HG02884 (cell line): Measurements from ENCODE around the gene UBASH3B.

ENCODE experiments used
- ATAC-seq: cut with Tn5 transposase; IDR thresholded peaks from one replicate; pipeline ENCODE4 v1.9.1; 2021; ENCODE audit warnings: mild to moderate bottlenecking, moderate library complexity; ENCODE audit not compliant: unreplicated experiment

Gene UBASH3B

DNA sequence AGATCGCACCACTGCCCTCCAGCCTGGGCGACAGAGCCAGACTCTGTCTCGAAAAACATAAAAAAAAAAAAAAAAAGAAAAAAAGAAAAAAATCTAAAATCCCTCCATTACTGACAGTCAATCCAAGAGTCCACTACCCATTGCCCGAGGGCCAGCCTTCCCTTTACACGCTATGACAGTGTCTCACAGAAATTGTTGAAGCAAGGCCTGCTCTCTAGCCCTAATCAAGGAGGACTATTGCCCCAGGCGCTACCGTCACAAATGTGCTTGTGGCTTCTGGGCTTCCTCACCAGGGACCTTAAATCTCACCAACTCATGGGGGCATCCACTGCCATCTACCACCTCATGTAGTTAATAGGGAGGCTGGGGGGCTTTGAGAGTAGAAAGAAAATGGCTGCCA, 49.9 kb downstream of the UBASH3B start:
- no peak for ATAC-seq

- ATAC-seq: no peak
These were observed 51.0 kb downstream of the UBASH3B start for GRCh38 chr11:122706291-122707088.

DNA sequence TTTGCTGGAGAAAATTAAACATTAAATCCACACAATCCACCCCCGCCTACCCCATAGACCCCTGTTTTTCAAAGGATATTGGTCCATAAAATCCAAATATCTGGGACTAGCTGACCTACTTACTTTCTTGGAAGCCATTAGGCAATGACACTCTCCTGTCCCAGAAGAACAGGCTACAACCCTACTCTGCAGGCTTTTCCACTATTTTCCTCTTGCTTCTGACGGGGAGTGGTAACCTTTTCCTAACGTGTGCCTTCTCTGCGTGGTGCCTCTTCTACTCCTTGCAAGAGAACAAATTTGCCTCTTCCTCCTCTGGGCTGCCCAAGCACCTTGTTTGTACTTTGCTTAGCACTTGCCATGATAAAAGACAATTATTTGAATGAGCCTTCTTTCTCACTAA, 51.6 kb downstream of the UBASH3B start:
- ATAC-seq: no peak

DNA sequence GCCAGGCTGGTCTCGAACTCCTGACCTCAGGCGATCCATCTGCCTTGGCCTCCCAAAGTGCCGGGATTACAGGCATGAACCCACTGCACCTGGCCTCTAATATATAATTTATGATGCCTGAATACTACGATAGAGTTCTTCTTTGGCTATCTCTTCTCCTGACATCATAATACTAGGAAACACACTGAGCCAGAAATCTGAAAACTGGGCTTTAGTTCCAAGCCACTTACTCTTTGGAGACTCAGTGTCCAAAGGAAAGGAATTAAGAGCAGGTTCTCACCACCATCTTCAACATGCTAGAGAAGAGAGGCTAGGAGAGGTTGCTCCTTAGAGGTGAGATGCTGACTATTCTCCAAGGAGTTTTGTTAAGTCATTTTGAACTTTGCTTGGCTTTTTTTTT, 52.4 kb downstream of the UBASH3B start:
- ATAC-seq: no peak

- ATAC-seq: no peak
These were observed 53.7 kb downstream of the UBASH3B start for GRCh38 chr11:122709039-122709760.

DNA sequence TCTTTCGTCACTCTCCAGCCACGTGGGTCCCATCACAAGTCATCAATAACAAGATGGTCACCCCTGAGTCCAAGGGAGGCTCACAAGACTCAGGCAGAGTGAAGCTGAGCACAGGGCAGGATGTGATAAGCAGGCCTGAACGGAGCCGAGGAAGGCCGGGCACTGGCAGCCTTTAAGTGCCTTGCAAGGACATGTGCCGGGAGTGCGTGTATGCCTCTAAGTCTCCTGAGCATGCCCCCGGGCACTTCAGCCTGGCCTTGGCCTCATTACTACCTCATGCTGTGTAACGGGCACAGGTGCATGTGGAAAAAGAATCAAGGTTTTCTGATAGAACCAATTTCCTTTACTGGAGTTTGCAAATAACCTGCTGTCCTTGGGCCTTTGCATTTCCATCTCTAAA, 55.8 kb downstream of the UBASH3B start:
- no peak for ATAC-seq

DNA sequence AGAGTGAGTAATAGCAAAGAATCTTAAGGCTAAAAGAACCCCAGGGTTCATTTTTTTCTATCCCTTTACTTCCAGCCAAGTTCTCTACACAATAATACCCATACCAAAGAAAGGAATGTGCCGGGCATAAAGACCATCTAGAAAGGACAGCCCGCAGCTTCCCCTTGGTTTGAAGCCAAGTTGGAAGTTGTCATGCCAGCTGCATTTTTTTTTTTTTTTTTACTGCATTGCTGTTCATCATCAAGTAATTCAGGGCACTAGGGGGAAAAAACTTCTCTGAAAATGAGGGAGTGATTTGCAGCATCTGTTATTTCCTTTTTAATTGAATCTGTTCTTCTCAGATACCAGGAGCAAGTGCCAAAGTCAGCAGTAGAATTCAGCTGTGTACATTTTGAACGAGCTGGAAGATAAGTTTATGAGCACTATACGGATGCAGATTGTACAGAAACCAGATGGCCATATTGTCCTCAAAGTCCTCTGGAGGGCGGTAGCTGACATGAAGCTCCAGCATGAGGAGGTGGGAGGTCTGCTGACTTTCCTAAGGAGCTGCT, 56.4 kb downstream of the UBASH3B start:
- no peak for ATAC-seq

GRCh38 chr11:122714004-122714403, 58.5 kb downstream of the UBASH3B start:
- ATAC-seq: peak; percentile 42

DNA sequence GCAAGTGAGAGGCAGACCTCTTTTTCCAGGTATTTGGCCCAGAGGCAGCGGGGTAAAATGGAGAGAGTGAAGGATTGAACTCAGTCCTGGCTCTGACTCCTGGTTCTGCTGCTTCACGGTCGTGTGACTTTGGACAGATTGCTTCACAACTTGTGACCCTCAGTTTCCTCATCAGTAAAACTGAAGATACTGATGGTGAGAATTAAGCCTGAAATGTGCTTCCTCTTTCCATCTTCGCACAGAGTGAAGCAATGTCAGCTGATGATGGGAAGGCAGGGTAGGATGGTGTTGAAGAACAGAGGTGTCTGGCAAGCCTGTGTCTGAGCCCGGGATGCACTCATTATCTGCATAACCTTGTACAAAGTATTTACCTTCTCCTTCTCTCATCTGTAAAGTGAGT, 59.0 kb downstream of the UBASH3B start:
- ATAC-seq: no peak

- no peak for ATAC-seq
These were observed 60.3 kb downstream of the UBASH3B start for GRCh38 chr11:122715548-122716440.

- ATAC-seq: peak; percentile 75
These were observed 61.8 kb downstream of the UBASH3B start for GRCh38 chr11:122717264-122717867.

GRCh38 chr11:122720107-122720881, 64.8 kb downstream of the UBASH3B start:
- no peak for ATAC-seq

DNA sequence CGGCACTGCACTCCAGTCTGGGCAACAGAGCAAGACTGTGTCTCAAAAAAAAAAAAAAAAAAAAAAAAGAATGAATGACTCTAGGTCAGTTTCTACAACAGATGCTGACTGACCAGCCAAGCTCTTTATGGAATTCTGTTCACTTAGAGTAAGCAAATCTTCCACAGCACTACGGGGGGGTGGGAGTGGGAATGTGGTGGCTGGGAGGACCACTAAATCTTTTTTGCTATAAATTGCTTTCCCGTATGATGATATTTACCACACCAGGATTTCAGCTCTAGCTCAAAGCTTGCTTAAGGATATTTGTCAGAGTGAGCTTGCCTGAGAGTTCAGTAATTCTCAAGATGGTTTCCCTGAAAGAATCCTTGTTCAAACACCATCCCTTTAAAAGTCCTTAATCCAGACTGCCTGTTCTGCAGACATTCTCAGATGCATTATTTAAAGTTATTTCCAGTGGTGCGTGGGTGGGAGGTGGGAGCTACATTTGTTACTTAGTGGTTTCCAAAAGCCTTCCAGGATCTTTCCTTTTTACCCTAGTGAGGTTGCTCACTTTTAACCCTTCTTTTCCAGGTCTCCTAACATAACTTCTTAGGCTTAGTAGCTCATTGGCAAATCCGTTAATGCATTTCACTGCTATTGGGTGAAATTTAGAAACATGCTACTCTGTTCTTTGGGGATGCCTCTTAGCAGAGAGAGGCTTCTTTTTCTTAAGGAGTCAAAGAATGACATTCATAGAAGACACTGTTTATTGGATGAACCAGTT, 65.9 kb downstream of the UBASH3B start:
- ATAC-seq: no peak

- no peak for ATAC-seq
These were observed 66.4 kb downstream of the UBASH3B start for GRCh38 chr11:122721964-122722266.

DNA sequence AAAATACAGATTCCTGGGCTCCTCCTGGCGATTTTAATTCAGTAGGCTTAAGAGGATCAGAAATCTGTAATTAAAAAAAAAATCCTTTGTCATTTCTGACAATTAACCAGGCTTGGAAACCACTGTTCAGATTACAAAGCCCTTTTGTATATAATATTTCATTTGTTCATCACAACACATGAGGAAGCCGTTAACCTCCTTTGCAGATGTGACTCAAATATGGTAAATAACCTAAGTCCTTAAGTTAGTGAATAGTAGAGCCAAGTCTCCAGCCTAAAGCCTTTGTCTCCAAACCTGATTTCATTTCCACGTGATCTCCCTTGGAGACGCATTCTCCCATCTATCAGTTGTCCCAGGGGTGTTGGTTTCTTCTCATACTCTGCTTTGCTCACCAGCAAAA, 67.6 kb downstream of the UBASH3B start:
- ATAC-seq: no peak

DNA sequence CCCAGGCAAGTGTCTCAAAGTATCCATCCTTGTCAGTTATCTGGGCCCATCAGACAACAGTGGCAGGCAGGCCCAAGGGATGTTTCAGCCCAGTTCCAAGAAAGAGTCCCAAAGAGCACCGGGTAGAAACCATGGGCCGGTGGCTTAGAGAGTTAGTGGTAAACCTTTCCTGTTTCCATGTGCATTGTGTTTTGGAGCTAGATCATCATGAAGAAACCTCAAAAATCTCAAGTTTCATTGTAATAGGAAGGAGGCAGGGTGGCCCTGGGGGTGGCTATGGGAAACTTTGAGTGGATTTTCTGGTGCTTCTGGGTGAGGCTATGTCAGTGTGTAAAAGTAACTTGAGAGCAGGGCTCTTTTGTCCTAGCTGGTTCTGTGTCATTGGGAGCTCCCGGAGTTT, 68.1 kb downstream of the UBASH3B start:
- ATAC-seq: no peak

GRCh38 chr11:122724520-122724919, 69.0 kb downstream of the UBASH3B start:
- ATAC-seq: no peak

GRCh38 chr11:122726028-122726427, 70.5 kb downstream of the UBASH3B start:
- ATAC-seq: no peak
